ENCODE results near the gene TMEM79.

The TMEM79 gene

GRCh38 chr1:156284112-156284511 is at the start of gene TMEM79:
TSS of gene TMEM79 (plus strand) at chr1:156284325. CDS start at chr1:156285227, 902 bp downstream.
- DNase-seq = no peak

- DNase-seq = no peak
Measured at GRCh38 chr1:156236164-156236563, 48.0 kb upstream of the TMEM79 start.

- no peak for DNase-seq
Measured at GRCh38 chr1:156238248-156238647, 45.9 kb upstream of the TMEM79 start.

- no peak for DNase-seq
Measured at GRCh38 chr1:156241311-156241811, 42.8 kb upstream of the TMEM79 start.

GRCh38 chr1:156241926-156242325 is 42.2 kb upstream of the TMEM79 start, which contains the start of gene BGLAP:
TSS of gene BGLAP (plus strand) at chr1:156242184. CDS start at chr1:156242232, 48 bp downstream.
- DNase-seq = no peak

GRCh38 chr1:156242738-156243137 is 41.4 kb upstream of the TMEM79 start:
- no peak for DNase-seq

GRCh38 chr1:156244126-156244525 is 40.0 kb upstream of the TMEM79 start:
- no peak for DNase-seq

GRCh38 chr1:156244712-156245111 is 39.4 kb upstream of the TMEM79 start:
- no peak for DNase-seq

- DNase-seq = peak; percentile 63
Measured at GRCh38 chr1:156245451-156246232, 38.5 kb upstream of the TMEM79 start.

GRCh38 chr1:156246241-156246780 is 37.8 kb upstream of the TMEM79 start:
- no peak for DNase-seq

GRCh38 chr1:156246781-156247459 is 37.2 kb upstream of the TMEM79 start:
- DNase-seq = peak; percentile 32

- peak; percentile 62 for DNase-seq
Measured at GRCh38 chr1:156247460-156248322, 36.4 kb upstream of the TMEM79 start, which contains the start of gene PAQR6. TSS of gene PAQR6 (minus strand) at chr1:156248056. CDS start at chr1:156246731, 1,325 bp downstream.

- DNase-seq = no peak
Measured at GRCh38 chr1:156248323-156248683, 35.8 kb upstream of the TMEM79 start.

- no peak for DNase-seq
Measured at GRCh38 chr1:156249593-156249992, 34.5 kb upstream of the TMEM79 start.

GRCh38 chr1:156251527-156251926 is 32.6 kb upstream of the TMEM79 start:
- no peak for DNase-seq

GRCh38 chr1:156253634-156254033 is 30.5 kb upstream of the TMEM79 start:
- DNase-seq = no peak

GRCh38 chr1:156257711-156258110 is 26.4 kb upstream of the TMEM79 start:
- no peak for DNase-seq

GRCh38 chr1:156258859-156259258 is 25.3 kb upstream of the TMEM79 start:
- no peak for DNase-seq

- DNase-seq = no peak
Measured at GRCh38 chr1:156259805-156260204, 24.3 kb upstream of the TMEM79 start.

- no peak for DNase-seq
Measured at GRCh38 chr1:156260896-156261295, 23.2 kb upstream of the TMEM79 start.

- DNase-seq = no peak
Measured at GRCh38 chr1:156262461-156263287, 21.5 kb upstream of the TMEM79 start.

- DNase-seq = no peak
Measured at GRCh38 chr1:156263288-156263655, 20.9 kb upstream of the TMEM79 start.
